ENCODE results near the gene KRT36.

GRCh38 chr17:41521574-41522261, 32.0 kb upstream of the KRT36 start:
- TF ChIP-seq CTCF (IDR thresholded peaks at IDR 0.05), result no peak
- no peak for TF ChIP-seq POLR2A (IDR thresholded peaks at IDR 0.05)
